ENCODE results near the gene DCHS1. TPM values are rescaled to one million over a fixed set of nuclear protein-coding genes. Genes with fewer than 3 reads are reported as not detected.

Gene DCHS1
- total and polyA plus RNA-seq, 9 of the 15 experiments (the other 6 are each of a cell fraction or from before 2014, with no cell fraction given): 0.04 to 0.49 (median 0.14) TPM; not detected in 2

- TF ChIP-seq CLOCK (CRISPR knock-in tag; IDR thresholded peaks at IDR 0.05; ENCODE audit: borderline replicate concordance): no peak
- peak; percentile 98 for TF ChIP-seq MEIS2 (IDR thresholded peaks at IDR 0.05; ENCODE audit: partially characterized antibody)
- TF ChIP-seq ZNF511 (CRISPR knock-in tag; IDR thresholded peaks at IDR 0.05): peak; percentile 87
- TF ChIP-seq MTA1 (IDR thresholded peaks at IDR 0.05; ENCODE audit: borderline replicate concordance): no peak
- TF ChIP-seq ZMIZ1 (IDR thresholded peaks at IDR 0.05; ENCODE audit: low read depth in 2 of 2, low read length in 2 of 2): no peak
- TF ChIP-seq STAG1 (CRISPR knock-in tag; IDR thresholded peaks at IDR 0.05; ENCODE audit: borderline replicate concordance): no peak
- peak; percentile 97 for TF ChIP-seq MAX (CRISPR knock-in tag; IDR thresholded peaks at IDR 0.05)
- TF ChIP-seq ZZZ3 (IDR thresholded peaks at IDR 0.05): peak; percentile 75
- peak; percentile 79 for TF ChIP-seq DEAF1 (CRISPR knock-in tag; IDR thresholded peaks at IDR 0.05)
- TF ChIP-seq CC2D1A (IDR thresholded peaks at IDR 0.05): peak; percentile 46; the same call in 1 of the 2 replicates
- peak; percentile 86 for TF ChIP-seq PML (IDR thresholded peaks at IDR 0.05; ENCODE audit: low read length)
- TF ChIP-seq RBFOX2 (IDR thresholded peaks at IDR 0.05; ENCODE audit: low read depth, low read length): peak; percentile 99
- 0 out of 2 replicates have a peak, but pooled peaks have one; percentile 21 for TF ChIP-seq ZBTB17 (CRISPR knock-in tag; IDR thresholded peaks at IDR 0.05)
- peak; percentile 91 for TF ChIP-seq FOXP1 (CRISPR knock-in tag; IDR thresholded peaks at IDR 0.05)
- no peak for TF ChIP-seq BCL6 (CRISPR knock-in tag; IDR thresholded peaks at IDR 0.05)
- peak; percentile 44 for TF ChIP-seq POU5F1 (IDR thresholded peaks at IDR 0.05; ENCODE audit: borderline replicate concordance, low read depth, low read length, partially characterized antibody)
- TF ChIP-seq RAD21 (CRISPR knock-in tag; conservative IDR thresholded peaks at IDR 0.05 in 1 of 2, IDR thresholded peaks at IDR 0.05 in 1 of 2): peak; percentile 85 to 93
These were observed 27.6 kb upstream of the DCHS1 start, which contains the start of gene MRPL17 (continued) for GRCh38 chr11:6682936-6683861.

Data from K562 (cell line).